ENCODE results near the gene DCLK2.

DNA sequence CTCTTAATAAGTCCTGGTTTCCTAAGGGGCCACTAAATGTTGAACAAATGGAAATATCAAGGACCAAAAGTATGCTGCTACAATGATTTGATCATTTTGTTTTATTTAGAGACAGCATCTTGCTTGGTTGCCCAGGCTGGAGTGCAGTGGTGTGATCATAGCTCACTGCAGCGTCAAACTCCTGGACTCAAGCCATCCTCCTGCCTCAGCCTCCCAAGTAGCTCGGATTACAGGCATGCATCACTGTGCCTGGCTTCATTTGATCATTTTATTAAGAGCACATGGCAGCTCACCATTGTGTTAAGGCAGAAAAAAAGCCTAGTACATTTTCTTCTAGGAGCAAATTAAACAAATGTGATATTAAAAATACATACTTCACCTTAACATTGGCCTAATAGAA, 52.7 kb downstream of the DCLK2 start:
- TF ChIP-seq, protein P1, sequence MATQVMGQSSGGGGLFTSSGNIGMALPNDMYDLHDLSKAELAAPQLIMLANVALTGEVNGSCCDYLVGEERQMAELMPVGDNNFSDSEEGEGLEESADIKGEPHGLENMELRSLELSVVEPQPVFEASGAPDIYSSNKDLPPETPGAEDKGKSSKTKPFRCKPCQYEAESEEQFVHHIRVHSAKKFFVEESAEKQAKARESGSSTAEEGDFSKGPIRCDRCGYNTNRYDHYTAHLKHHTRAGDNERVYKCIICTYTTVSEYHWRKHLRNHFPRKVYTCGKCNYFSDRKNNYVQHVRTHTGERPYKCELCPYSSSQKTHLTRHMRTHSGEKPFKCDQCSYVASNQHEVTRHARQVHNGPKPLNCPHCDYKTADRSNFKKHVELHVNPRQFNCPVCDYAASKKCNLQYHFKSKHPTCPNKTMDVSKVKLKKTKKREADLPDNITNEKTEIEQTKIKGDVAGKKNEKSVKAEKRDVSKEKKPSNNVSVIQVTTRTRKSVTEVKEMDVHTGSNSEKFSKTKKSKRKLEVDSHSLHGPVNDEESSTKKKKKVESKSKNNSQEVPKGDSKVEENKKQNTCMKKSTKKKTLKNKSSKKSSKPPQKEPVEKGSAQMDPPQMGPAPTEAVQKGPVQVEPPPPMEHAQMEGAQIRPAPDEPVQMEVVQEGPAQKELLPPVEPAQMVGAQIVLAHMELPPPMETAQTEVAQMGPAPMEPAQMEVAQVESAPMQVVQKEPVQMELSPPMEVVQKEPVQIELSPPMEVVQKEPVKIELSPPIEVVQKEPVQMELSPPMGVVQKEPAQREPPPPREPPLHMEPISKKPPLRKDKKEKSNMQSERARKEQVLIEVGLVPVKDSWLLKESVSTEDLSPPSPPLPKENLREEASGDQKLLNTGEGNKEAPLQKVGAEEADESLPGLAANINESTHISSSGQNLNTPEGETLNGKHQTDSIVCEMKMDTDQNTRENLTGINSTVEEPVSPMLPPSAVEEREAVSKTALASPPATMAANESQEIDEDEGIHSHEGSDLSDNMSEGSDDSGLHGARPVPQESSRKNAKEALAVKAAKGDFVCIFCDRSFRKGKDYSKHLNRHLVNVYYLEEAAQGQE (IDR thresholded peaks at IDR 0.05; ENCODE audit: low read depth) = no peak
- TF ChIP-seq EP300 (IDR thresholded peaks at IDR 0.05; ENCODE audit: borderline replicate concordance) (no peak), FOXM1 (IDR thresholded peaks at IDR 0.05; ENCODE audit: borderline replicate concordance, low read depth) (no peak), NFIC (IDR thresholded peaks at IDR 0.05) (peak; percentile 35; the same call in 1 of the 2 replicates)
- TF ChIP-seq, protein P2, sequence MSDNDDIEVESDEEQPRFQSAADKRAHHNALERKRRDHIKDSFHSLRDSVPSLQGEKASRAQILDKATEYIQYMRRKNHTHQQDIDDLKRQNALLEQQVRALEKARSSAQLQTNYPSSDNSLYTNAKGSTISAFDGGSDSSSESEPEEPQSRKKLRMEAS (IDR thresholded peaks at IDR 0.05) = peak; percentile 77
